NCI-H2107 treated with DMSO at 0.1 percent for 48 hours (cell line): ENCODE results near the gene NDUFS6.
"Not testable (repeated sequence)": the region's sequence is repeated elsewhere in the genome, so short reads cannot be mapped to it uniquely, and the experiment has no call there.

Experiments
- DNase-seq: peaks from one replicate; lab custom pipeline; 2025; ENCODE audit not compliant: unreplicated experiment; lab: John Stamatoyannopoulos, UW

NDUFS6 gene

DNA sequence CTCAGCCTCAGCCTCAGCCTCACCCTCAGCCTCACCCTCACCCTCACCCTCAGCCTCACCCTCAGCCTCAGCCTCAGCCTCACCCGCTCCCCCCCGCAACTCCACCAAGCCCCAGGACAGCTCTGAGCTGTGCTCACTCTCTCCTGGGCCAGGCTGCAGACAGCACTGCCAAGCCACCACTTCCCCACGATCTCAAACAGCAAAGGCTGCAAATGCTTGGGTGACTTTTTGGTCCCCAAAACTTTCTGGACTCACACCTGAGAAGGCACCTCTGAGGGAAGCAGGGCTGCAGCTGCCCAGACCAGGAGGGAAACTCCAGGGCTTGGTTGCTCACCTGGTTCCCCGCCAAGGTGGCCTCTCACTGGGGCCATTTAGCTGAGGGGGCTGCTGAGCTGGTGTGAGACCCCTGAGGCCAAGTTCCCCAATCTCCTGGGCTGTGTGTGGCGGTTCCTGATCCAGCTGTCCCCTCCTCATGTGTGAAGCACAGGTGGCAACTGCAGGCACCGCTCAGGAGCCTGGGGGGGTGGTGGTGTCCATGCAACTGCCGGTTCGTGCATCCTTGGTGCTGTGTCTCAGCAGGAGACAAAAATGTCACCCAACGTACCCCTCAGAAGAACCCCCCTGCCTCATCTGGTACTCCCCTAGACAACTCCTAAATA is 19.4 kb upstream of the NDUFS6 start:
- no peak for DNase-seq

DNA sequence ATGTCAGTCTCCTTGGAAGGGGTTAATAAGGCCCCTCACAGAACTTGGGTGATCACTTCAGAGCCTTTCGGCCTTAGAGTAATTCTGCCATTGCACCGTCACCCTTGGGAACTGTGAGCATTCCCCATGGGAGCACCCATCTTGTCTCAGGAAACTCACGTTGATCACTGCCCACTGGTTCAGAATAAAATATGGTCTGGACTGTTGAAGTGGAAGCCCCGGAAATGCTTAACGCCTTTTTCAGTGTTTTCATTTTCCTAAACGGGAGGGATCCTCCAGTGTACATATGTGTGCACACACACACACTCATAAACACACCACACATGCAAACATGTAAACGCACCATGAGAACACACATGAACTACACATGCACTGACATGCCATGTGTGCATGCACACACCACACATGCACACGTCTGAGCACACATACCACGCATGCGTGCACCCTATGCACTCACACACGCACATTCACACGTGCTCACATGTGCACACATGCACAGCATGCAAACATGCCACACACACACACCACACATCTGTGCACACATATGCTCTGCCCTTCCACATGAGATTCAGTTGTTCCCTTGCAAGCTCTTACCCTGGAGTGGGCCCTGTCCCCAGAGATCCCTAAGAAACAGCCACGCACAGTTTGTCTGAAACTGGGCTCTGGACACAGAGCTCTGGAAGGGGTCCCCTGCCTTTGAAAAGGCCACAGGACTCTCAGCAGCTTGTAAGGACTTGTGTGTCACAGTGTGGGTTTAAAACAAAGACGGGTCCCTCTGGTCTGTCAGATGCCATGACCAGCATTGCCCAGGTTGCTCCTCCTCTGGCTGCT is 18.6 kb upstream of the NDUFS6 start:
- DNase-seq = no peak

DNA sequence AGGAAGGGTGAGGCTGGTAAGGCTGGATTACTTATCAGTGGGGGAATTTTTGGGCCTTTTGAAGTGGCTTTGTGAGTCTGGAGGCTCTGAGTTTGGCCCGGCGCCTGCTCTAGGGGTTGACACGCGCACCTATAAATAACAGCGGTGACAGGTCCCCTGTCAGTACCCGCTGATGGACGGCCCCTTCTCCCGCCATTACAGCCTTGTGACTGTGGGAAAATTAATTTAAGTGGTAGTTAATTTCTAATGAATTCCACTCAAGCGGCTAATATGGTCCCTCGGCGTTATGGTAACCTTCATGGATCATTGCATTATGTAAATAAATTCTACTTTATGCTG is 18.0 kb upstream of the NDUFS6 start:
- no peak for DNase-seq

DNA sequence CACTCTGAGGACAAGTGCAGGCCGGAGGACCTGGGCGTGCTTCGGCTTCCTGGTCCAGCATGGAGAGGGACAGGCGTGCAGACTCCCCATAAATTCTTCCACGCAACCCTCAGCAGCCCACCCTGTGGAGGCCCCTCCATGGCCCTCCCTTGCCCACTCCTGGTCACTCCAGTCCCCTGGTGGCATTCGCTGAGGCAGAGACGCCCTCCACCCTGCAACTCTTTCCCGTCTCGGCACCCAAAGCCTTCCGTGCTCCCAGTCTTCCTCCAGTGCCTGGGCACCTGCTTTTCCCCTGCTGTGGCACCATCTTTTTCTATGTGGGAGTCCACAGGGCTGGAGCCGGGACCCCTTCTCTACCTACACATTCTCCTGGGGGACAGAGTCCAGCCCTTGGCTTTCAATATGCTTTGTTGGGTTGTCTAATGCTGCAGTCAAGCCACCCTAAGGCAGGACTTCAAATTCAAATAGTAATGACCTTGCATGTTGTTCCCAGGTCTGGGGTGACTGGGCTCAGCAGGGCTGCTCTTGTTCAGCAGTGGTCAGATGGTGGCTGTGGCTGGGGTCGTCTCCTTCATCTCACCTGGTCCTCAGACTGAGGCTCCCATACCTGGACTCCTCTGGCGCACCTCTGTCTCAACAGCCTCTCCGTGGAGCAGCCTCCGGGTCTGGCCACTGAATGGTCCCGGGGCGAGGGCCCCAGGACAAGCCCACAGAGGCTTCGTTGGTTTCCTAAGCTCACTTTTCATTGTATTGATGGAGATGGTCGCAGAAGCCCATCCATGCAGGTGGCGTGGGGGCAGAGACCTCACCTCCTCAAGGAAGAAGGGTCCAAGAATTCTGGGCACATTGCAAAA is 16.8 kb upstream of the NDUFS6 start:
- no peak for DNase-seq

DNA sequence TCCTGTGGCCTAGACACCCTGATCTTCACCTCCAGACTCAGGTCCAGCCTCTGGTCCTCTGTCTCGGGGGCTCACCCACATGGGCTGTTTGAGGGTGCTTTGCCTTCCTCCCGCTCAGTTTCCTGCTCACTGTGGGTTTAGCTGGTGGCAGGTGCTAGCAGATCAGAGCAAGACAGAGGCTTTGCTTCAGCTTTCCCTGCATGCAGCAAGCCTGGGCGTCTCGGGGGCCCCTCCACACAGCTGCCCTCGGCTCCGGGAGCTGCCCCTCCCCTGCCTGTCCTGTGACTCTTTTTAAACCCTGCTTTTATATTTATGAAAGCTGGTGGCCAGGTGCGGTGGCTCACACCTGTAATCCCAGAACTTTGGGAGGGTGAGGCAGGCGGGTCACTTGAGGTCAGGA is 16.1 kb upstream of the NDUFS6 start:
- no peak for DNase-seq

DNA sequence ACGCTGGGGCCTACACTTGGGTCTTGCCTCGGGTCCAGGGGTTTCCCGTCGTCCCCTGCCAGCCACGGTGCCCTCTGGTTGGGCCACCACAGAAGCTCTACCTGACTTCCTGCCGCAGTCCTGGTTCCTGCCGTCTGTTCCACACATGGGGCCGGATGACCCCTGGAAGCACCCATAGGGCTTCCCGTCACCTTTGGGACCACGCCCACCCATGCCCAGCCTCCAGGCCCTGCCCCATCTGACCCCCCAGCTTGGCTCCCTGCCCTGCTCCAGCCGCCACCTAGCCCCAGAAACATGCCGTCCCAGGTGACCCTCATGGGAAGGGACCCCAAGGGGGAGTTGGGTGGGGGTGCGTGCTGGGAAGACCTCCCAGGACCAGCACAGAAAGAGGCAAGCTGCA is 15.2 kb upstream of the NDUFS6 start:
- DNase-seq = no peak

DNA sequence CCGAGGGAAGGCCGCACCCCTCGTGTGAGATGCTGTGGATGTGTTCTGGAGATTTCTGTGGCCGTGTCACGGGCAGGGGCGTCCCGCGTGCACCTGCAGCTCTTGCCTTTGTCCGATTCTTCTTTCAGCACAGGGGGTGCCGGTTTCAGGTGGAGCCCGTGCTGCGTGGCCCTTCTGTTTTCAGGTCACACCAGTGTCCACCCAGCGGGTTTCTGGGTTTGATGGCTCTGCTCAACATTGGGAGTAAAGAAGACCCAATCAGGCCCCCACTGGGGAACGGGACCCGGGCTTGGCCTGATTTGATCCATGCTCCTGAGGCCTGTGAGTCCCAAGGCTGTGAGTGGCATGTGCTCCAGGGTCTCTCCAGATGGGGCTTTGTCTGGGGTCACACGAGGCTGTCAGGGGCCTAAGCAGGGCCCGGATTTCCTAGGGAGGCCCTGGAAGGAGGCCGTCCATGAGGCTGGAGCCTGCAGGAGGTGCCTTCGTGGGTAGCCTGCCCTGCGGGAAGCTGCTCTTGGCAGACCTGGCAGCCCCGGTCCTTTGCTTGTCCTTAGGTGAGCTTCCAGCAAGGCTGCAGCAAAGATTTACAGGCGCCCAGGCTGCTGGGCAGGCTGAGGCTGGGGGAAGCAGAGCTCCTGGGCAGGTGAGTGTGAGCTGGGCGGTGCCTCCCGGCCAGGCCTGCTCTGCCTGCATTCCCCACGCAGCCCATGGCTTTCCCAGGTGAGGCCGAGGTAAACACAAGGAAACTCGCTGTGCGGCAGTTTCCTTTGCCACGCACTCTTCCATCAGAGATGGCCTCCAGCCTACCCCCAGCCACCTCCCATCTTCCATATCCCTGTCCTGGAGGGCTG is 14.4 kb upstream of the NDUFS6 start:
- no peak for DNase-seq

DNA sequence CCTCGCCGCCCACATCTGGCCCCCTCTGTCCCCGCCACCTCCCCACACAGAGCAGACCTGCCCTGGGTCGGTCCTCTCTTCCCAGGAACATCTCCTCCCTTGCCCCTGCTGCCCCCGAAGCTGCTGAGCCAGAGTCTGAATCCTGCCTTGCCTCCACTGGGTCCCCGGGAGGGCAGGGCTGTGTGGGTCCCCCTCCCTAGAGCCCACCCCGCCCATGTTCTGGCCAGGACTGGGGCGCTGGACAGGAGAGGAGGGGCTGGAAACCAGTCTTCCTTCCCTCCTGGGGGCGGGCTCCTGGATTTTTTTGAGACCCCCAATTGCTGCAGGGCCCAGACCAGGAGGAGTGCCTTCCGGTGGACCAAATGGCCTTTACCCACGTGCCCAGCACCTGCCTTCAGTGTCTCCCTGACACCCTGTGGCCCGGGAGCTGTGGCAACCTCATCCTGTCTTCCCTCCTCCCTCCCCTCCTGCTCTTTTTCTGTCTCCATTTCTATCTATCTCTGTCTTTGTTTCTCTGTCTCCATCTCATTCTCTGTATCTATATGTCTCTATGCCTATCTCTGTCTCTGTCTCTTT is 13.6 kb upstream of the NDUFS6 start:
- DNase-seq = no peak

DNA sequence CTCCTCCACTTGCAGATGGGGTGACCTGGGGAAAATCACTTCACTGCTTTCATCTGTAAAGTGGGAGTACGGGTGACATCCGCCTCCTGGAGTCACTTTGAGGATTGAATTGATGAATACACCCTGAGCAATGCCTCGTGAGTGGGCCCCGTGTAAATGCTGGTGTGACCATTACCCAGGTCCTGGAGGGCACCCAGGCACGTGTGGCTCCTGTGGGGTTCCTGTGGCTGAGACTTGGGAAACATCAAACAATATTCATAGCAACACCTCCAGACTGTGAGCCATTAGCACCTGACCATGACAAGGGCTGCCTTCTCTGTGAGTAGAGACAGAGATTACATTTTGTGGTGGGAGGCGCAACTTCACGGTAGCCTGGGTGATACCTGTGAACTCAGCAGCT is 13.0 kb upstream of the NDUFS6 start:
- DNase-seq = no peak

DNA sequence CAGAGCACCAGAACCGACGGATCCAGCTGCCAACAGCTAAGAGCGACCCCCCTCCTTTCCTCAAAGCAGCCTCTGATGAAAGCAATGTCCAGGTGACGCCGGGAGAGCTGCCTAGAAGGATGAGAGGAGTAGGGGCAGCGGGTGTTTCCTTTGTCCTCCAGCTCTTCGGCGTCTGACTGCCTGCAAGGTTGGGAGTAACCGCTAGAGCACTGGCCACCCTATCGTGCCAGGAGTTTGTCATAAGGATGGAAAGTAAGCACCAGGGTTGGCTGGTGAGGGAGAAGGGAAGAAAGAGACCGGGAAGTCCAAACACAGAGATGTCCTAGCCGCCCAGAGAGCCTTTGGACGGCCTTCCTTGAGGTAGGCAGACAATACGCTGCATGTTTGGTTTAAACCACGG is 12.4 kb upstream of the NDUFS6 start:
- DNase-seq = no peak

DNA sequence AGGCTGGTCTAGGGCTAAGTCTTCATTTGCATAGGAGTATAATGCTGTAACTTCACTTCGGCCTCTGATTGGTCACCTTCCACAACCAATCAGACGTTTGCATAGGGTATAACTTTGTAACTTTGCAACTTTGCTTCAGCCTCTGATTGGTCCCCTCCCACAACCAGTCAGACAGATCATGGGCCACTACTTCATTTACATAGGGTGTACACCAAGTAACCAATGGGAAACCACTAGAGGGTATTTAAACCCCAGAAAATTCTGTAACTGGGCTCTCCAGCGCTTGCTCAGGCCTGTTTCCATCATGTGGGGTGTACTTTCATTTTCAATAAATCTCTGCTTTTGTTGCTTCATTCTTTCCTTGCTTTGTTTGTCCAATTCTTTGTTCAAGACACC is 11.8 kb upstream of the NDUFS6 start:
- not testable (repeated sequence) for DNase-seq

DNA sequence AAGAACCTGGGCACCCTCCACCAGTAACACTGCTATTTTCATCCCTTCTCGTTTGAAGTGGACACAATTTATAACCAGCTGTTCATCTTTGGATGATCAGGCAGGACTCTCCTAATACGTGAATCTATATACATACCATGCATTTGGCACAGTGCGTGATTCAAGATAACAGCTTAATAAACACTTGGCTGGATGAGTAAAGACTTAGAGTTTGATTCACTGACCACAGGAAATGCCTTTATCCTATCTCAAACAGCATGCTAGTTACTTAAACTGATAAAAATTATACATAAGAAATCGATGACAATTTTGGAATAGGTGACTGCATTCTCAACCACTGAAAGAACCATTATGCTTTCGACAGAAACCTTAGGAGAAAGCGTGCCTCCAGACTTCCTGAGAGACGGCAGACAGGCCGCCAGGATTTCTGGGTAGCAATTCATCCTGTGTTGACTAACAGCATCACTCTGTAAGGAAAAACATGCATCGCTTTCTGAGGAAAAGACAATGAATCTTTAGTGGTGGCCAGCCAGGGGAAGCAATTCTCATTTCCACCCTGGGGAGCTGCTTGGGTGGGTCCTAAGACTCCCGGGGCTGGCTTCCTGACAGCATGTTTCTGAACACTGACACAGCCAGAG is 11.3 kb upstream of the NDUFS6 start:
- no peak for DNase-seq

DNA sequence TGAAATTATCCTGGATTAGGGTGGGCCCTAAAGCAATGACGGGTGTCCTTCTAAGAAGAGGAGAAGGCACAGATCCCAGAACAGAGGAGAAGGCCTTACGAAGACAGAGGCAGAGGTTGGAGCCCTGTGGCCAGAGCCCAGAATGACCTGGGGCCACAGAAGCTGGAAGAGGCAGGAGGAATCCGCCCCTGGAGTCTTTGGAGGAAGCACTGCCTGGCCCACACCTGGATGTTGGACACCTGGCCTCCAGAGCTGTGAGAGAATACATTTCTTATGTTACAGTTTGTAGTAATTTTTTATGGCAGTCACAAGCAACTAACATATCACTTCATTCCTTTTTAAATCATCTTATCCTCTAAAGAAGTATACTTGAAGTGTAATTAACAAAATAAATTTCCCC is 10.0 kb upstream of the NDUFS6 start:
- DNase-seq = no peak

DNA sequence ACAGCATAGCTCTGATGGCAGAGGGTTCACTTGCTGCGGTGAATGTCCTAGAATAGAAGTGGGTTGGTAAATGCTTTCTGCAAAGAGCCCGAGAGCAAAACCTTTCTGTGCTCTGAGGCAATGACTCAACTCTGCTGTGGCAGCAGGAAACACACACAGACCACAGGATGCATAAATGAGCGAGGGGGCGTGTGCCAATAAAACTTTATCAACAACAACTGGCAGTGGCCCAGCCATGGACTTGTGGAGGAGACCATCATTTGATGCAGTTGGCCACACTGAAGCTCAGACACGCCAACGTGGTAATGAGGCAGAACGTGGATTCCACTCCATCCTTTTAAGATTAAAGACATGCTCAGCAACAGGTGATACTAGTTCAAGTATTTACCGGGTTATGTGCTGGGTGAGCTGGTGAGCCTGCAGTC is 8.4 kb upstream of the NDUFS6 start:
- DNase-seq = no peak

DNA sequence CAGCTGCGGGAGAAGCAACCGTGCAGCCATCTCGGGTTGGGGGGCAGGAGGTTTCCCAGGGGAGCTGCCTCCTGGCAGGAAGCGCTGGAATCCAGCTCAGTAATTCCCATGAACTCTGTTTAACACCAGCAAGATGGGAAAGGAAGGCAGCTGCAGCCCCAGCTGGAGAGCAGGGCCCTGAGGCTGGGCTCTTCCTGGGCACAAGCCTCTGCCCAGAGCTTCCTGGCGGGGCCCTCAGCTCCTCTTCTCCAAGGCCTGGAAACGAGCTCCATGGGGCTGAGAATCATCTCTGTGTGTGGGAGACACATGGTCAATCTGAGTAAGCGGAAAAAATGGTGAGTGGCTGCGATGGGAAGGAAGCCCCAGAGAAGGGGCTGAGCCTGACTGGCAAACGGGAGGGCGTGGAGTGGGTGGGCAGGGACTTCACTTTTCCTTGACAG is 7.9 kb upstream of the NDUFS6 start:
- DNase-seq = no peak

DNA sequence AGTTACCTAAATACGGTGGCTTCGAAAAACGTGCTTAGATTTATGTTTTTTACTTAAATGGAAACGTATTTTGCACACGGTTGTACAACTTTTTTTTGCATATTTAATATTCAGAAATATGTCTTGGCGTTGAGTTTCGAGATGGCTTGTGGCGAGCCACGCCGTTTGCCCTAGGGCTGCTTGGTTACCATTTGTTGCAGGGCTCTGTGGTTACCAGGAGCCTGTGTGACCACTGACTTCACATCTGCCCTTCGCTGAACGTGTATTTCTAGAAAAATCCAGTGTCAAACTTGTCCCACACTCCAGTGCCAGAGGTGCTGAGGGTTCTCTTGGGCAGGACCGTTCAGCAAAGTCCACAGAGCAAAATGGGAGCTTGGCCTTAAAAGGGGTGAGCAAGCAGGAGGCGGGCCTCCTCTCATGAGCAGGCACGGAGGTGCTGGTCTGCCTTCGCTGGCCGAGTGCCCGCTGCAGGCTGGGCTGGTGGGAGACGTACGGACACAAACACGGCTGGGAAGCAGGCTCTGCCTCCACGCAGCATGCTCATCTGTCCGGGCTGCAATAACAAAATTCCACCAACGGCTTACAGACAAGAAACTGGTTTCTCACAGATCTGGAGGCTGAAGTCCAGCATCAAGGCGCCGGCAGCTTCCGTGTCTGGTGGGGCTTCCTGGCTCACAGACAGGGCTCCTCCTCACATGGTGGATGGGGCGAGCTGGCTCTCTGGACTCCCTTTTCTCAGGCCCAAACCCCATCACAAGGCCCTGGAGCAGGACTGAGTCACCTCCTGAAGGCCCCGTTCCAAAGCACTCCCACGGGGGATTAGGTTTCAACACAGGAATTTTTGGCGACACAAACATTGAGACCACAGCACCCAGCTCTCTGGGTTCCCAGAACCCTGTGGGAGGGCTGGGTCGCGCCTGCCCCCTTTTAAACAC is 7.0 kb upstream of the NDUFS6 start:
- no peak for DNase-seq

DNA sequence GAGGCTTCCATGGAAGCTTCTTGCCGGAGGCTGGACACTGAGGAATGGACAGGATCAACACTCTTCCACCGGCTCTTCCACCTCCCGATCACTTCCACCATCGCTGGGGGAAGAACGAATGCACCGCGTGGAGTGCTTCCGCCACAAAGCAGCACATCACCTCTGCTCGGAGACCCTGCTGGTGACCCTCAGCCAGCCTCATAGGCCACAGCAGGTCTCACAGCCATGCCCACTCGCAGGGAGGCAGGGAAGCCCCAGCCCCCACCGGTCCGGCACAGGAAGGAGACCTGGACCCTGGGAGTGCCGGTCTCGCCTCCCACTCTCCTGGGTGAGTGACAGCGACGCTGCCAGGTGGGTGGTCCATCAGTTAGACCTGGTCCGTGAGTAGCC is 6.3 kb upstream of the NDUFS6 start:
- DNase-seq = no peak

DNA sequence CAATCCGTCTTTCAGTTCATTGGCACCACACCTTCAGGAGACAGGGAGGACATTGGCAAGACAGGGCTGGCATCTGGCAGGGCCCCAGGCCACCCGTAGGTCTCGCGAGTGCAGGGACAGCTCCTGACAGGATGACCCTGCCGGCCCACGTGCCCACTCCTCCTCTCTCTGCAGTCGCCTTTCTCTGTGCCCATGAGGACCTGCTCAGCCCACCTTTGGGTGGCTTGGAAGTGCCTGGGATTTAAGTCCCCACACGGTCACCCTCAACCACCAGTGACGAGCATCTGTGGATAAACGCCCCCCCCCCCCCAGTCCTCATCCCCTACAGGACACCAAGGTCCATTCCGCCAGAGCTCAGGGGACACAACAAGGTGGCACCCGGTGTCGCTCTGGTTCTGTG is 5.7 kb upstream of the NDUFS6 start:
- DNase-seq = no peak

DNA sequence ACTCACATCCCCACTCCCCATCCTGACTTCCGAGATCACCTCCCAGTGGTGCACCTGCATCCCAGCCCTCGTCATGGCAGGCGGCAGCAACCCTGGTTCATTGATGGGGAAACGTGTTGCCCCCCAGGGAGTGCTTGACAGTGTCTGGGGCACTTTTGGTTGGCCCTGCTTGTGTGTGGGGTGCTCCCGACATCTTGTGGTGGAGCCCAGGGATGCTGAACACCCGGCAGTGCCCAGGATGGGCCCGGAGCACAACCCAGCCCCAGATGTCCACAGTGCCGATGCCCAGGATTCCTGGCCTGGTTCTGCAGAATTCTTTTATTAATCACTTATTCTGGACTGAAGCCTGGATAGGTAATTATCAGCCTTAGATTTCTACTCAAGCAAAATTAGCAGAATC is 5.3 kb upstream of the NDUFS6 start:
- DNase-seq = no peak
